Measurements from ENCODE around the gene KCNA1.

DNA sequence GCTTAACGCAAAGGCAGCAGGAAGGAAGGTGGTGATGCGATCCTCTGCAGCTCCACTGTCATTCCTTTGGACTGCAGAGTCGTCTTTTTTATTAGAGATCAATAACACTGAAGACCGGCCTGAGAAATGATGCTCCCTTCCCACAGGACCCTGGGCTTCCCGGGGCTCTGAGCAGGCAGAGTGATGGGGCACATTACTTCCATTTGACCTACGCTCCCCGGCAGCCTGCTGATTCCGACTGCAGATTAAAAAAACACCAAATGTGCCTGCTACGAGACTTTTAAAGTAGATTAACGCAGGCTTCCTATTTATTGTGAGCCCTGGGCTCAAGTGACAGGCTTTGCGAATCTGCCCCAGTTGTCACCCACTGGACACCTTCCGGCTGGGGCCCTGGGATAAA lies 37.5 kb downstream of the KCNA1 start:
- TF ChIP-seq CTCF (IDR thresholded peaks at IDR 0.05; ENCODE audit: poor library complexity) (no peak), EZH2 (IDR thresholded peaks at IDR 0.05; ENCODE audit: borderline replicate concordance) (no peak)
